SU-DHL-6 (cell line): ENCODE results near the gene POPDC2.

Source experiments
- H2AFZ ChIP-seq: fragments of 200-600 bp; sonication (generic); 2 replicates; pipeline ENCODE4 v1.6.1; 2014; ENCODE audit warnings: low read depth, mild to moderate bottlenecking, moderate library complexity, mixed read lengths, antibody characterized with exemption, low read length; ENCODE audit not compliant: severe bottlenecking
- H3F3A ChIP-seq: fragments of 200-600 bp; shearing (Covaris generic); 2 replicates; pipeline ENCODE4 v1.6.0; 2016; ENCODE audit warnings: antibody characterized with exemption, mild to moderate bottlenecking; ENCODE audit not compliant: insufficient read depth
- H3K27ac ChIP-seq: fragments of 200-600 bp; sonication (generic); 2 replicates; pipeline ENCODE4 v1.5.1; 2016; ENCODE audit warnings: low read depth, mild to moderate bottlenecking, low read length, moderate library complexity, mixed read lengths
- H3K27me3 ChIP-seq: fragments of 200-600 bp; sonication (generic), shearing (Covaris generic); 2 replicates; pipeline ENCODE4 v1.6.0; 2014; ENCODE audit warnings: mild to moderate bottlenecking, low read length
- H3K36me3 ChIP-seq: fragments of 200-600 bp; sonication (generic); 2 replicates; pipeline ENCODE4 v1.6.1; 2014; ENCODE audit warnings: mild to moderate bottlenecking, low read length, mixed read lengths
- H3K4me2 ChIP-seq: fragments of 300-600, 200-600 bp; shearing (Covaris generic), sonication (generic); 2 replicates; pipeline ENCODE4 v1.6.0; 2014; ENCODE audit warnings: low read length, low read depth, mild to moderate bottlenecking; ENCODE audit not compliant: poor library complexity, severe bottlenecking
- H3K4me3 ChIP-seq: fragments of 200-600 bp; sonication (generic); 2 replicates; pipeline ENCODE4 v1.5.1; 2014; ENCODE audit warnings: antibody characterized with exemption, low read length, mild to moderate bottlenecking, mixed read lengths; ENCODE audit not compliant: insufficient read depth, poor library complexity, severe bottlenecking
- H3K79me2 ChIP-seq: fragments of 200-600 bp; sonication (generic); 2 replicates; pipeline ENCODE4 v1.6.1; 2014; ENCODE audit warnings: mild to moderate bottlenecking, low read length, moderate library complexity; ENCODE audit not compliant: insufficient read depth
- H3K9ac ChIP-seq: fragments of 200-600 bp; sonication (generic); 2 replicates; pipeline ENCODE4 v1.7.0; 2014; ENCODE audit warnings: mild to moderate bottlenecking, low read length
- H3K9me2 ChIP-seq: fragments of 200-600 bp; sonication (generic); replicated peaks from 2 replicates; pipeline ENCODE4 v1.6.1; 2014; ENCODE audit warnings: low read length; ENCODE audit not compliant: insufficient read depth
- H3K9me3 ChIP-seq: fragments of 200-600 bp; sonication (generic); 2 replicates; pipeline ENCODE4 v1.6.1; 2014; ENCODE audit warnings: low read length, mixed read lengths; ENCODE audit not compliant: insufficient read depth
- H4K20me1 ChIP-seq: fragments of 200-600 bp; sonication (generic); 2 replicates; pipeline ENCODE4 v1.6.1; 2014; ENCODE audit warnings: low read depth, mild to moderate bottlenecking, antibody characterized with exemption, low read length, moderate library complexity, mixed read lengths
- EZH2phosphoT487 ChIP-seq: fragments of 200-600 bp; sonication (generic), shearing (Covaris generic); conservative IDR thresholded peaks from 2 replicates; pipeline ENCODE4 v1.6.1; 2018; ENCODE audit warnings: mild to moderate bottlenecking, antibody characterized with exemption, low read length, moderate library complexity, mixed read lengths
- TF ChIP-seq, protein P1 (sequence below): fragments of 200-600 bp; sonication (generic); IDR thresholded peaks from one replicate; pipeline ENCODE4 v1.5.1; 2017; ENCODE audit warnings: antibody characterized with exemption, mild to moderate bottlenecking, low read length, moderate library complexity; ENCODE audit not compliant: insufficient read depth, poor library complexity, severe bottlenecking

Gene POPDC2

GRCh38 chr3:119624002-119624720 is 36.2 kb downstream of the POPDC2 start:
- no peaks in the 10 kb centered on the region for H3K9me3 ChIP-seq
- no peak for TF ChIP-seq EZH2phosphoT487
- TF ChIP-seq, protein P1, sequence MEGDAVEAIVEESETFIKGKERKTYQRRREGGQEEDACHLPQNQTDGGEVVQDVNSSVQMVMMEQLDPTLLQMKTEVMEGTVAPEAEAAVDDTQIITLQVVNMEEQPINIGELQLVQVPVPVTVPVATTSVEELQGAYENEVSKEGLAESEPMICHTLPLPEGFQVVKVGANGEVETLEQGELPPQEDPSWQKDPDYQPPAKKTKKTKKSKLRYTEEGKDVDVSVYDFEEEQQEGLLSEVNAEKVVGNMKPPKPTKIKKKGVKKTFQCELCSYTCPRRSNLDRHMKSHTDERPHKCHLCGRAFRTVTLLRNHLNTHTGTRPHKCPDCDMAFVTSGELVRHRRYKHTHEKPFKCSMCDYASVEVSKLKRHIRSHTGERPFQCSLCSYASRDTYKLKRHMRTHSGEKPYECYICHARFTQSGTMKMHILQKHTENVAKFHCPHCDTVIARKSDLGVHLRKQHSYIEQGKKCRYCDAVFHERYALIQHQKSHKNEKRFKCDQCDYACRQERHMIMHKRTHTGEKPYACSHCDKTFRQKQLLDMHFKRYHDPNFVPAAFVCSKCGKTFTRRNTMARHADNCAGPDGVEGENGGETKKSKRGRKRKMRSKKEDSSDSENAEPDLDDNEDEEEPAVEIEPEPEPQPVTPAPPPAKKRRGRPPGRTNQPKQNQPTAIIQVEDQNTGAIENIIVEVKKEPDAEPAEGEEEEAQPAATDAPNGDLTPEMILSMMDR: no peak
- H3K9me2 ChIP-seq: no peaks in the 10 kb centered on the region
- no peak overlapping the region for H3K4me2 ChIP-seq
- no peaks in the 10 kb centered on the region for H3F3A ChIP-seq
- no peak overlapping the region for H3K27ac ChIP-seq
- no peaks in the 10 kb centered on the region for H3K79me2 ChIP-seq
- H2AFZ ChIP-seq: no peak overlapping the region
- H3K4me3 ChIP-seq: no peak overlapping the region
- no peaks in the 10 kb centered on the region for H4K20me1 ChIP-seq
- H3K27me3 ChIP-seq: no peaks in the 10 kb centered on the region
- no peaks in the 10 kb centered on the region for H3K36me3 ChIP-seq
- H3K9ac ChIP-seq: no peak overlapping the region

DNA sequence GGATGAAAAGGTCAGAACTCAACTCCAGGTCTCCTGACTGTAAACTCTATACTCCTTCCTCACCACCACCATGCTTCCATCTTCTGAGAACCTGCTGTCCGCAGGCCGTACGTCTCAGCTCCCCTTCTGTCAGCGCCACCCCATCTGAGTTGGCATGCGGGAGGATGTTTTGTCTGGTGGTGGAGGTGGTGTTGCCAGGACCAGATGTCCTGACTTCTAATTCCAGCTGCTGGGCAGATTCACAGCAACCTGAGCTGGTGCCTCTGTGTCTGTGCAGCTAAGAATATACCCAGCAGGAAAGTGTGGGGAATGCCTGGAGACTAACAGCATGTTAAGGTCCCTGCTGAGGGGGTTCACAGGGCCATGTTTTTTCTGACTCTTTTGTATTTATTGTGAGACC is 39.5 kb downstream of the POPDC2 start:
- Histone ChIP-seq H3K4me2 (no peak overlapping the region), H3K79me2 (no peaks in the 10 kb centered on the region), H3K9me3 (no peaks in the 10 kb centered on the region), H3K27me3 (no peaks in the 10 kb centered on the region), H4K20me1 (no peaks in the 10 kb centered on the region), H3K27ac (no peak overlapping the region), H2AFZ (no peak overlapping the region), H3K9ac (no peak overlapping the region), H3K9me2 (no peaks in the 10 kb centered on the region), H3K36me3 (no peaks in the 10 kb centered on the region), H3K4me3 (no peak overlapping the region), H3F3A (no peaks in the 10 kb centered on the region)
- TF ChIP-seq, protein P1: no peak
- TF ChIP-seq EZH2phosphoT487: no peak

DNA sequence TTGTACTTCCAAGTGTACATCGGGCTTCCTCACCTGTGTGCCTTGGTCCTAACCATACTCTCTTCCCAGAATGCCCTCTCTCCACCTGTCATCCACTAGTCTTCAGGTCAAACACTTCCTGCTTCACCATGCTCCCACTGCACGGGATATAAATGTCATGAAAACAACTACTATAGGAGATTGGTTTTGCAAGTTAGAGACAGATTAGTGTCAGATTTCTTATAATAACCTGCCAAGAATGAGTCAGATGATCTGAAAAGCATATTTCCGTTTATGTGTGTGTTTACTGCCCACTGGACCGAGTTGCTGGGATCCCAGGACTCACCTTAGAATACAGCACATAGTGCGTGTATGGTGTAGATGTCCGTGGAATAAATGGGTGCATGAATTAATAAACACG is 41.3 kb downstream of the POPDC2 start:
- Histone ChIP-seq H3K9me2 (no peaks in the 10 kb centered on the region), H2AFZ (no peak overlapping the region), H3K9ac (no peak overlapping the region), H3K9me3 (no peaks in the 10 kb centered on the region), H3F3A (no peaks in the 10 kb centered on the region), H4K20me1 (no peaks in the 10 kb centered on the region), H3K36me3 (no peaks in the 10 kb centered on the region), H3K4me2 (no peak overlapping the region), H3K27me3 (no peaks in the 10 kb centered on the region), H3K4me3 (no peak overlapping the region), H3K79me2 (no peaks in the 10 kb centered on the region), H3K27ac (no peak overlapping the region)
- TF ChIP-seq, protein P1: no peak
- no peak for TF ChIP-seq EZH2phosphoT487
